Measurements from ENCODE around the gene ROBO4. TPM values are rescaled to one million over a fixed set of nuclear protein-coding genes. Genes with fewer than 3 reads are reported as not detected.

The ROBO4 gene
- total RNA-seq, 1 donor from 2014 or later, result 1.6 TPM

DNA sequence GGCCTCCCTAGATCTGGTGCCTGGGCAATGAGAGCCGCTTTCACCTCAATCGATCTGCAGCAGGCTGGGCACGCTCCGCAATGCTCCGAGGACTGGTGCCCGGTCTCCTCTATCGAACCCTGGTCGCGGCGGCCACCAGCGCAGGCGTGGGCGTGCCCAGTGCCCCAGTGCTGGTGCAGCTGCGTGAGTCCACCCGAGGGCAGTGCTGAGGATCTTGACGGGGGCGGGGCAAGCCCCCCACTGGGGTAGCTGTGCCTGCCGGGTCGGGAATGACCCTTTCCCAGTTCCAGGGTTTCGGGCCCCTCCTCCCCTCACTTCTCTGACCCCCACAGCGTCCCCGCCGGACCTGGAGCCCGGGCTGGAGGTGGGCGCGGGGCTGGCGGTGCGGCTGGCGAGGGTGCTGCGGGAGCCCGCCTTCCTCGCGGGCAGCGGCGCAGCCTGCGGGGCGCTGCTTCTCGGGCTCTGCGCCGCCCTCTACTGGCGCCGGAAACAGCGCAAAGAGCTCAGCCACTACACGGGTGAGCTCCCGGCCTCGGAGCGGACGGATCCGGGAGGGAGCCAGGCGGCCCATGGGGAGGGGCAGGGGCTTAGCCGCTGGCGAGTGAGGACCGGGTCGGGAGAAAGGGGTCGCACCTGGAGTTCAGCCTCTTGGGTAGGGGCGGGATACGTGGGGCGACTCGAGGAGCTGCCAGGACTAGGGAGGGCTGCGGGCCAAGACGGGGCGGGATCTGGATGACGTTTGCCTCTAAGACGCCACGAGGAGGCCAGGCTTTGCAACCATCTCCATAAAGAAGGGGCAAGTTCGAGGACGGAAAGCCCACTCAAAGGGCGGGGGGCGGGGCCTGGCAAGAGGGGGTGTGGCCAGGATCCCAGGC is 21.5 kb downstream of the ROBO4 start:
- FAIRE-seq, result no peak
- DNase-seq (ENCODE audit: low spot score in 2 of 2), result peak; percentile 87 to 95

DNA sequence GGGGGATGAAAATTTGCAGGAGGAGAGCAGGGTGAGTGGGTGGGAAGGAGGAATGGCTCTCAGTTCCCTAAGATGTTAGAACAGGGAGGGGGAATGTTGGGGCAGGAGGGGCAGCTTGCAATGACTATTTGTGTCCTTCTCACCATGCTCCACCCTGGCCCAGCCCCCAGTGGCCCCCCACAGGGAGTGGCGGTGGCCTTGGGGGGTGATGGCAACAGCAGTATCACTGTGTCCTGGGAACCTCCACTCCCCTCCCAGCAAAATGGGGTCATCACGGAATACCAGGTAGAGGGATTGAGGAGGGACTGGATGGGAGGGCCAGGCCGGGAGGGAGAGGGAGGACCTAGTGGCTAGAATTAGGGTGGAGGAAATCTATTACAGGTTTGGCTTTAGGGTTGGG is 22.3 kb downstream of the ROBO4 start:
- no peak for FAIRE-seq
- DNase-seq (ENCODE audit: low spot score in 2 of 2), result no peak

DNA sequence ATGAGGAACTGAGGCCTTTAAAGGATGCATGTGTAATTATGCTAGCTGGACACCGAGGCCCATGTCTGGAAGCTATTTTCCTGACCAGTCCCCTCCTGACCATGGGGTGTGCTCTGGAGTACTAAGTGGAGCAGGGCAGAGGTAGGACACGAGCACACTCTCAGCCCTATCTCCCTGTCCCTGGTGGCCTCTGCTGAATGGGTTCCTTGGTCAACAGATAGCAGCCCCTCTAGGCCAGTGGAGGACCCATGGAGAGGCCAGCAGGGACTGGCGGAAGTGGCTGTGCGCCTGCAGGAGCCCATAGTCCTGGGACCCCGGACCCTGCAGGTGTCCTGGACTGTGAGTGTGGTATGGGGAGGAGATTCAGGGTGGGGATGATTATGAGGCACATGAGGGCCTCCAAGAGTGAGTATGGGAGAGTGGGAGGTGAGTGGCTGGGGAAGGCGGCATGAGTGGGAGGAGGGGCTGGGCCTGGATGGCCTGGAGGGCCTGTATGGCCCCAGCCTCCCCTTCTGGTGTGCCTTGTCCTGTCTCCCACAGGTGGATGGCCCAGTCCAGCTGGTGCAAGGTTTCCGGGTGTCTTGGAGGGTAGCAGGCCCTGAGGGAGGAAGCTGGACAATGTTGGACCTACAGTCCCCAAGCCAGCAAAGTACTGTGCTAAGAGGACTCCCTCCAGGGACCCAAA is 23.0 kb downstream of the ROBO4 start:
- DNase-seq (ENCODE audit: low spot score in 2 of 2) (no peak), FAIRE-seq (no peak)

DNA sequence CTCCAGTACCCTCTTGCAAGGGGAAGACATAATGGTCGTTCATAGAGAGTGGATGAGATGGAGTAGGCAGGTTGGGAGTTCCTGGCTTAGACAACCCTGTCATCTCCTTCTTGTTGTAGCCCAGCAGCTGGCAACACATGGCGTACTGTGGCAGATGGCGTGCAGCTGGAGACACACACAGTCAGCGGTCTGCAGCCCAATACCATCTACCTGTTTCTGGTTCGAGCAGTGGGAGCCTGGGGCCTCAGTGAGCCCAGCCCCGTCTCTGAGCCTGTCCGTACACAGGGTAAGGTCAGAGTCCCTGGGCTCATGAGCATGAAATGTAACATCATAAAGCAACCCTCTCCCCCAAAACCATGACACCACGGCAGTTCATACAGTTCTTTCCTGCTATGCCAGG is 23.7 kb downstream of the ROBO4 start:
- DNase-seq (ENCODE audit: low spot score in 2 of 2) (no peak), FAIRE-seq (no peak)

DNA sequence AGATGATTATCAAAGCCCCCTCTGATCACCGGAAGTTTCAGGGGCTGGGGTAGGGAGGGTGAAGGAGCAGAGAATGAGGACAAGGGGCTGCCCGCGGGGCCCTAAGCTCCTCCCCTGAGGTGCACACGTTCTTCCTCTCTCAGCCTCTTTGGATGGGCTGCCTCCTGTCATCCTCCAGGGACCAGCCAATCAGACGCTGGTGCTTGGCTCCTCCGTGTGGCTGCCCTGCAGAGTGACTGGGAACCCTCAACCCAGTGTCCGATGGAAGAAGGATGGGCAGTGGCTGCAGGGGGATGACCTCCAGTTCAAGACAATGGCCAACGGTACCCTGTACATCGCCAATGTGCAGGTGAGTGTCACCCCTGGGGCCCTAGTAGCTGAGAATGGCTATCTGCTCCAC is 24.9 kb downstream of the ROBO4 start:
- no peak for DNase-seq (ENCODE audit: low spot score in 2 of 2)
- no peak for FAIRE-seq

DNA sequence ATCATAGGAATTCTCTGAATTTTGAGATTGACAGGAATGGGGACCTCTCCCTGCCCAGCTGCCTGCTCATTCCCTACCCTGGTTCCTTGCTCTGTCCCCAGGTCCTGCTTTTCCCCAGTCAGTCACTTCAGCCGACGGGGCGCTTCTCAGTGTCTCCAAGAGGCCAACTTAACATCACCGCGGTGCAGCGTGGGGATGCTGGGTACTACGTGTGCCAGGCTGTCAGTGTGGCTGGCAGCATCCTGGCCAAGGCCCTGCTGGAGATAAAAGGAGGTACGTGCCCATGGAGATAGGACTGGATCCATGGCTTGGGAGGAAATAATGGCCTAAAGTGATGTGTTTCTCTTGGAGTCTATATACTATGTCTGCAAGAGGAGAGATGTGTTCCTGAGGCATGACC is 25.4 kb downstream of the ROBO4 start:
- no peak for FAIRE-seq
- DNase-seq (ENCODE audit: low spot score in 2 of 2), result no peak

DNA sequence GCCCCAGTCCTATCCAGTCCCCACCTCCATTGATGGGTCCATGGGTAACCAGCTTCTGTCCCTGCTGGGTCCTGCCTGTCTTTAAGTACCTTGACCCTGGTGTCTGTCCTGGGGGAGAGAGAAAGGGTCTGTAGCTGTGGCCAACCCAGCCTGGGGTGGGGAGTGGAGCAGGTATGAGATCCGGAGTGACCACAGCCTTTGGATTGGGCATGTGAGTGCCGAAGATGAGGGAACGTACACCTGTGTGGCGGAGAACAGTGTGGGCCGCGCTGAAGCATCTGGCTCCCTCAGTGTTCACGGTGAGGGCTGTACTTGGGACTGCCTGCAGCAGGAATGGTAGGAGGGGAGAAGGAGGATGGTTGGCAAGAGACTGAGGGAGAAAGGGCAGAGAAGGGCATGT is 27.2 kb downstream of the ROBO4 start:
- DNase-seq (ENCODE audit: low spot score in 2 of 2) (no peak), FAIRE-seq (no peak)

DNA sequence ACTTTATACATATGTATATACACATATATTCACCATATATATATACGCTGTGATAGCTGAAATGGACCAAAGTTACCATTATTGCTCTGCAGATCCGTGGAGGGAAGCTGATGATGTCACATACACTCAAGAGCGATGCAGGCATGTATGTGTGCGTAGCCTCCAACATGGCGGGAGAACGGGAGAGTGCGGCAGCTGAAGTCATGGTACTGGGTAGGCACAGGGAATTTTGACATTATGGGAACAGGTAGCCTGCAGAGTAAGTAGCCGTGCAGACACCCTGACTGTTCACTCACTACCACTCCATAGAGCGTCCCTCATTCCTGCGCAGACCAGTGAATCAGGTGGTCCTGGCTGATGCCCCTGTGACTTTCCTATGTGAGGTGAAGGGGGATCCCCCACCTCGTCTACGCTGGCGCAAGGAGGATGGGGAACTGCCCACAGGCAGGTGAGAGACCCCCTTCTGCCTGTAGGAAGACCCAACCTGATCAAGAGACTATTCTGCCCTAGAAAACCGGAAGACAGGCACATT is 27.7 kb downstream of the ROBO4 start:
- no peak for DNase-seq (ENCODE audit: low spot score in 2 of 2)
- FAIRE-seq, result no peak

DNA sequence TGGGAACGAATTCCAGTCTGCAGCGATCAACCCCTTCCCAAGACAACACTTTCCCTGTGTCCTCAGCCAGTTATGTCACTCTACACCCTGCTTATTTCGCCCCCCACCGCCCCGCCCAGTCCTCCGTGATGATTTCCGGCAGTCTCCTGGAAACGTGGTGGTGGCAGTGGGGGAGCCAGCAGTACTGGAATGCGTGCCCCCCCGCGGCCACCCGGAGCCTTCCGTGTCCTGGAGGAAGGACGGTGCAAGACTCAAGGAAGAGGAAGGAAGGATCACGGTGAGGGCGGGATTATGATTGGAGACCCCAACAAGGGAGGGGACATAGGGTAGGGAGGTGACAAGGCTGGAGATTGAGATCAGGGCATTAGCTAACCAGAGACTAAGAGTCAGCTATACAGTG is 28.3 kb downstream of the ROBO4 start:
- no peak for FAIRE-seq
- no peak for DNase-seq (ENCODE audit: low spot score in 2 of 2)

DNA sequence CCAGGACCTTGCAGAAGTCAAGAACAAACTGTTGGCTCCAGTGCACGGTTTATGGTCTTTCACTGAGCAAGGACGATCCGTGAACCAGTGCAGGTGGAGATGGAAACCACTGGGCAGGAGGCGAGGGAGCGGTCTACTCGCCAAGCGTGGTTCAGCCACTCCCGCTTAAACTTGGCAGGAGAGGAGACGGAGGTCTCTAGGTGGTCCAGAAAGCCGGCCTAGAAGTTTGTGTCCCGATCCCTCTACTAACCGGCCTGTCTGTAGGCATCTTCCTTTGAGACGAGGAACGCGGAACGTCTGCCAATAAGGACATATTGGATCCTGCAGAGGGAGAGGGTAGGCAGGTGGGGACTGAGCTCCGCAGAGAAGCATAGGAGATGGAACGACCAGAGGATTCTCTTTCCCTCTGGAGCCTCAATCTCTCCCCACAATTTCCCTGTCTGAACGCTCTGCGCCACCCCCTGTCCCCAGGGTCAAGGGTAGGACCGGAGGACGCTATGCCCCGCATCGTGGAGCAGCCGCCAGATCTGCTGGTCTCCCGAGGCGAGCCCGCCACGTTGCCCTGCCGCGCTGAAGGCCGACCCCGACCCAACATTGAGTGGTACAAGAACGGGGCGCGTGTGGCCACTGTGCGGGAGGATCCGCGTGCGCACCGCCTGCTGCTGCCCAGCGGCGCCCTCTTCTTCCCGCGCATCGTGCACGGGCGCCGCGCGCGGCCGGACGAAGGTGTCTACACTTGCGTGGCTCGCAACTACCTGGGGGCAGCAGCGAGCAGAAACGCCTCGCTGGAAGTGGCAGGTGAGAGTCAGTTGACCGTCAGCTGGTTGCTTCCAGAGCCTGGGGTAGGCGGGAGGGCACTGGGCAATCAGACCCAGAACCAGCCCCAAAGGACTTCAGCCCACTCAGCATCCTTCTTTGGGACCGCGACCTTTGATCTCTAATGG is 29.1 kb downstream of the ROBO4 start:
- DNase-seq (ENCODE audit: low spot score in 2 of 2) (no peak), FAIRE-seq (no peak)

DNA sequence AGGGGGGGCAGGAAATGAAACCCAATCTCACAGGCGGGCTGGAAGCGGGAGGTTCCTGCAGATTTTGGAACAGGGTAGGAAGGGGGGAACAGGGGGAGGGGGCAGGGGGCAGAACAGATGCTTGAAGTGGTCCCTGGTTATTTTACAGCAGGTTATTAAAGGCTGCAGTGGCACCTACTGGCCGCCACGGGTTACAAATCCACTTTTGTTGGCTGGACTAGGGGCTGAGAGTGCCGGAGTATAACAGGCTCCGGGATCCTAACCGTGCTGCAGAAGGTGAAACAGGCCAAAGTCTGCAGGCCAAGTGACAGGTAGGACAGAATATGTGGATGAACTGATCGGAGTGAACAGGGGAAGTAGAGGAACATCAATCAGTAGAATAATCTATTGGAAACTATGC is 30.0 kb downstream of the ROBO4 start:
- peak in 1 of 2 donors; percentile 60 for DNase-seq (ENCODE audit: low spot score in 2 of 2)
- FAIRE-seq, result no peak

DNA sequence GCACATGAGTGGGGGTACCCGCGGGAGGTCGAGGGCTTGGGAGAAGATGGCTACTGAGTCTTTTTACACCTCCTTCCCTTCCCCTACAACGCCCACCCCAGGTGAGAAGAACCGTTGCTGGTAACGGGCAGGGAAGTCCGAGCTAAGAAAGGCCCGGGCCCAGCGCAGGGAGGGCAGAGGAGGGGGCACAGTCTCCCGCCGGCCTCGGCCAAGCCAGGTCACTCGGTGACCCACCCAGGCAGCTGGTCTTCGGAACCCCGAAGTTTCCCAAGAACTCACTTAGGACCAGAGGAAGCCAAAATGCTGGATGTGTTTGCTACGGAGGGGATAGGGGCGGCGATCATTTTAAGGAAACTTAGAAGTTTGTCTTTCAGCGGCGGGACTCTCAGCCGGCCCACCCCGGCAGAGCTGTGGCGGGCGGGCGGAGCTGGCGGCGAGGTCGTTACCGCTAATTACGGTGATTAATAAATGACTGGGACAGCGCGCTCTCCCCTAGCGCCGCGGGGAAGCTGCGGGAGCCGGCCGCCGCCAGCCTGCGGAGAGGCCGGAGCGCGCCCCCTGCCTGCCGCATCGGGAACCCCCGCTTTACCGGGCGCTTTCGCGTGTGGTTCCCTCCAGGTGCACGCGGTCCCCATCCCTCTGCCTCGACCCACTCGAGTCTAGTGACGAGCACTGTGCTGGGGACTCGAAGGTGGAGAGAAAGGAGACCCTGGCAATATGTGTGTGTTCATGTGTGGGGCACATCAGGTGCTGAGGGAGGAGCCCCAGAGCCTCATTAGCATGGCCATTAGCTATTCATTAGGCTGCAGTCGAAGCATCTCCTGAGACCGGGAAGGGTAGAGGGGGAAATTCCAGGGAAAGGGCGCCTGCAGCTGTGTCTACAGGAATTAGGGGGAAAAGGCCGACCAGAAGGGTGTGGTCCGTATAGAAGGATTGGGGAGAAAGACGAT is 31.5 kb downstream of the ROBO4 start:
- no peak for FAIRE-seq
- peak; percentile 76 to 85 for DNase-seq (ENCODE audit: low spot score in 2 of 2)

DNA sequence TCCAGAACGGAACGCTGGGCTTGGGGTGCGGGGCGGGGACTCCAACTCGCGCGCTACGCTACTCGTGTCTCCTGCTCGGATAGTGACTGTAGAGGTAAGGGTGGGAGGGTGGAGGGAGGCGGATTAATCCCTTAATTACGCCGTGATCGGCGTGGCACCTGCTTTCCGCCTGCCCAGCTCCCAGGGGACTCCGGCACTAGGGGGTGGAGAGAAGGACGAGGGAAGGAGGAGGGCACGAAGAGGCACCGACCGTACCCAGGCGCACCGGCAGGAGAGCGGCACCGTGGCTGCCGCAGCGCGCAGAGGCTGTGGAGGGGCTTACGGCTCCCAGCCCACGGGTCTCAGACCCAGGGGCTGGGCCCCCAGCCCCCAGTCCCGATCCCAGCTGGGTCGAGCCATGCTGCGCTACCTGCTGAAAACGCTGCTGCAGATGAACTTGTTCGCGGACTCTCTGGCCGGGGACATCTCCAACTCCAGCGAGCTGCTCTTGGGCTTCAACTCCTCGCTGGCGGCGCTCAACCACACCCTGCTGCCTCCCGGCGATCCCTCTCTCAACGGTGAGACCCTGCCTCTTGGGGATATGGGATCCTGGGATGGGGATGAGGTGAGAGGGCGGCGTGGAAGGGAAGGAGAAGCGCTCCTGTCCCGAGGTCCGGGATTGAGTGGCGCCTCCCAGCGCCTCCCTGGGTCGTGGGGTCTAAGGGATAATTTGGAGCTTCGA is 32.3 kb downstream of the ROBO4 start, which contains the start of gene ROBO3:
ROBO3 (plus strand) TSS at position 252 of the 721 bp plus-strand sequence; CDS start at position 398, 146 bp downstream.
- FAIRE-seq (no peak), DNase-seq (ENCODE audit: low spot score in 2 of 2) (no peak)

DNA sequence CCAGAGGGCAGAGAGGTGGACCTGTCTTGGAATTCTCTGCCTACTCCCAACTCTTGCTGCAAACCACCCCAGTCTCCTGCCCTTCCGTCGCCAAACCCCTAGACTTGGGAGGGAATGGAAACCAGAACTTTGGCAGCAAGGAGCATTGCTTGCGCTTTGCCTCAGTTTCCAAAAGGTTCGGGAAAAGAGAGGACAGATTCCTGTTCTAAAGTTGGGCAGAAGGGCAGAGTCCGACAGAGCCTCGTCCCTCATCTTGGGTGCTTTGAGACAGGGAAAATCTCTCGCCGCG is 32.8 kb downstream of the ROBO4 start:
- FAIRE-seq, result no peak

DNA sequence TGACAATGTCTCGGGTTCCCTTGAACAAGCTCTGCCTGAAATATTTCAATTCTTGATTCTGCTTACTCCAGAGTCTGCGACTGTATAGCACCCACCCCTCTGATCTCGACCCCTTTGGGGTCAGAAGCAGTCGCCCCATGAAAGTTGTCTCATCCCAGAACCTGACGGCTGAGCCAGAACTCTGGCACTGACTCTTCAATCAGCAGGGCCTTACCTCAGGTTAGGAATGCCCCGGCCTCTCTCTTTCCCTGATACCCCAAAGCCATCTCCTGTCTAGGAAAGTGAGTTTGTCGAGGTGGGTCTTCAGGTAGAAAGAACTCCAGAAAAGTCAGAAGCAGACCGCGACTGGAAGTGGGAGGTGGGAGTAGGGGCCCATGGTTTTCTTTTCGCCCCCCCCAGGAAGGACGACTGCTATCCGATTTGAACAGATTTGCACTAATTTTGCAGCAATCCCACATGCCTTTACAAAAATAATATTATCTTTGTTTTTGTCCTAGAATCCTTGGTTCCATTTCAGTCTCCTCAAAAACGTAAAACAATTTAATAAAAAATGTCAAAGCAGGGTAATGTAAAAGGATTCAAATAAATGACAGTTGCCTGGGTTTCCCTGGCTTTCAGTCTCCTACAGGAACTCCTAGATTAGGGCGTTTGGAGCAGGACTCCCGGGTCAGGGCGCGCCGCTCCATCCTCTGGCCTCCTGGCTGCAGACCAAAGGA is 33.3 kb downstream of the ROBO4 start:
- FAIRE-seq (no peak), DNase-seq (ENCODE audit: low spot score in 2 of 2) (no peak)

More for the DNA sequence above, 32.8 kb downstream of the ROBO4 start:
- DNase-seq (ENCODE audit: low spot score in 2 of 2), result no peak

DNA sequence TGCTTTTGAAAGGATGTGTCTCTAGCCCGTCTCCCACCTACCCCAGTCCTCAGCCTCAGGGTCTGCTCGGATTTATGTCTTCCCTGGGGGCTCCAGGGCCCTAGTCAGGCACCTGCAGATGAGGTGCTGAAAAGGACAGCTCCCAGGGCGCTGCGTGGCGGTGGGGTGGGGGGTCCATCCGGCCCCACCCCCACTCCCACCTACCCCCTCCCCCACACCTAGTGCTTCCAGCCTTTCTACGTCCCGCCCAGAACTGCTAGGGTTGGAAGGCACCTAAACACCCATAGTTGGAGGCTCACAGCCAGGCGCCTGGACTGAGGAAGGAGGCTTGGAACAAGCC is 33.9 kb downstream of the ROBO4 start:
- DNase-seq (ENCODE audit: low spot score in 2 of 2) (no peak), FAIRE-seq (no peak)

DNA sequence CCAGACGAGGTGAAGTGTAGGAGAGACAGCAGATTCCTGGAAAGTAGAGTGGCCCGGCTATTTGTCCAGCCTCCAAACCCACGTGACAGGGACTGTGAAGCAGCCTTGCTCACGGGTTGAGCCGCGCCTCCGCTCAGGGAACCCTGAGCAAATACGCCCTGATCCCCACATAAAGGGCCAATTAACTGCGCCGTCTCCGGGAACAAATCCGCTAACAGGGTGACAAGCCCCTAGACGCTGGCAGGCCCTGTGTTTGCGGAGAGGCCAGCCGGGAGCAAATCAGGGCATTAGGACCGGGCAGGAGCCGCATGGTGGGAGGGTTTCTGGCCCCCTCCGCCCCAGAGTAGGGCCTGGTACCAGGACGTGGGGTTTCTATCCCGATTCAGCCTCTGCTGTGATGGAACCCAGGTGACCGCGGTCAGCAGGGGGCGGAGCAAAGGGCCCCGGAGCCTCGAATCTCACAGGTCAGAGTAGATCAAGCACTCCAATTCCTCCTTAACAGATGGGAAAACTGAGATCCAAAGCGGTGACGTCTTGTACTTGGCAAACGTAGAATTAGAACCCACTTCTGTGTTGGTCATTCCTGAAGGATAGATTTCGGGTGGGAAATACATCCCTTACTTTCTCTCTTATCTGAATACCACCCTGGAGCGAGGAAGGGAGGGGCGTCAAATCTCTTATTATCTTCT is 34.4 kb downstream of the ROBO4 start:
- FAIRE-seq, result no peak
- DNase-seq (ENCODE audit: low spot score in 2 of 2), result peak in 1 of 2 donors; percentile 65

DNA sequence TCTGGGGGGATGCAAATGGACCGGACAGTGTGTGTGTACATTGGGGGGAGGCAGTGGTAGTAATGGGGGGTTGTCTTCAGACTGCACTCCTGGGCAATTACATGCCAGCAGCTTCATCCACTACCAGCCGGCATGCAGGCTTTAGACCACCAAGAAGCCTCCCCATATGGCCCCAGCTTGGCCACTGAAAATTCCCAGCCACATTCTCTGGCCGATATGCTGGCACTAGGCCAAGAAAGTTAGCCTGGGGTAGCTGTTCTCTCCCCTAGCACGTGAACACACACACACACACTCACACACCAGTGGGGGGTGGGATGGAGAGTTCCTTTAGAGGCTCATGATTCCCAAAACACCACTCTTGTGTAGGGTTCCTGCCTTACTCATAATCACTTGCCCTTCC is 36.0 kb downstream of the ROBO4 start:
- FAIRE-seq (no peak), DNase-seq (ENCODE audit: low spot score in 2 of 2) (no peak)

All from frontal cortex (tissue), 4 donors.